Gastrocnemius medialis (tissue), 4 donors: Measurements from ENCODE around the gene NINJ2. TPM values are rescaled to one million over a fixed set of nuclear protein-coding genes. Genes with fewer than 3 reads are reported as not detected.

ENCODE experiments used
- ATAC-seq, 2 donors: fragments of 150-250 bp; one replicate each; pipeline ENCODE4 v1.9.1; 2016
- DNase-seq, 2 donors: peaks; one replicate each; pipeline ENCODE4 v3.0.0-alpha.2; 2019
- H3K27ac ChIP-seq, 4 donors: fragments of 200-600 bp; sonication (generic); 1 replicate in 1 of 4; 2 replicates in 3 of 4; pipeline ENCODE4 v1.5.1; 2016 to 2018; ENCODE audit warnings: mild to moderate bottlenecking in 2 of 4, moderate library complexity in 1 of 4
- H3K27me3 ChIP-seq, 3 donors: fragments of 200-600 bp; sonication (generic) in 2 of 3; 1 replicate in 1 of 3; 2 replicates in 2 of 3; pipeline versions ENCODE4 v1.5.1 to v1.6.0; 2016 to 2019; ENCODE audit warnings: mild to moderate bottlenecking in 1 of 3, moderate library complexity in 1 of 3
- H3K36me3 ChIP-seq, 2 donors: fragments of 200-600 bp; sonication (generic) in 1 of 2; one replicate each; pipeline ENCODE4 v1.5.1; 2017 to 2018
- H3K4me1 ChIP-seq, 2 donors: fragments of 200-600 bp; sonication (generic) in 1 of 2; one replicate each; pipeline ENCODE4 v1.5.1; 2016 to 2017; ENCODE audit warnings: mild to moderate bottlenecking in 2 of 2
- H3K4me3 ChIP-seq, 4 donors: fragments of 200-600 bp; sonication (generic) in 3 of 4; 1 replicate in 1 of 4; 2 replicates in 3 of 4; pipeline ENCODE4 v1.5.1; 2016 to 2019; ENCODE audit warnings: mild to moderate bottlenecking in 2 of 4
- H3K9me3 ChIP-seq, 3 donors: fragments of 200-600 bp; sonication (generic) in 2 of 3; 1 replicate in 1 of 3; 2 replicates in 2 of 3; pipeline ENCODE4 v1.5.1; 2016 to 2019
- CTCF ChIP-seq, 5 experiments: fragments of 450-650 bp in 3 of 5; fragments of 200-600 bp in 2 of 5; sonication (generic) in 2 of 5; IDR thresholded peaks in 4 of 5; conservative IDR thresholded peaks in 1 of 5; 1 replicate in 4 of 5; 2 replicates in 1 of 5; pipeline ENCODE4 v1.5.1; 2016 to 2019; ENCODE audit warnings: antibody characterized with exemption in 5 of 5, mild to moderate bottlenecking in 3 of 5, moderate library complexity in 3 of 5
- POLR2A ChIP-seq, 2 donors: fragments of 450-650 bp; IDR thresholded peaks; one replicate each; pipeline ENCODE4 v1.6.1; 2017; ENCODE audit warnings: antibody characterized with exemption in 2 of 2, mild to moderate bottlenecking in 2 of 2, moderate library complexity in 2 of 2
- in situ Hi-C, 4 donors: fragments of 200-750 bp; cut with MboI; loops; one replicate each; pipeline versions ENCODE4 v1.15.0 to v1.8.0; 2017; ENCODE audit warnings: low sequenced_read_pairs in 4 of 4
- intact Hi-C: fragments of 100-400 bp; cut with DNase I; formaldehyde crosslinking; loops from one replicate; pipeline ENCODE4 v1.15.1; 2023; ENCODE audit warnings: low total_unique reads
- total RNA-seq, 4 donors: library from RNA; depleted of rRNA; stranded (reverse); fragments of >200 nt; gene quantifications; one replicate each; pipeline versions ENCODE4 v1.1.0 to v1.2.3, GENCODE V29; 2016

NINJ2 gene
- total RNA-seq, 4 donors from 2014 or later, result 12.0 to 106 (median 78.5) TPM

- intact Hi-C loops (no loop called here), in situ Hi-C loops (loop anchor here (5.0 to 25.0 kb wide), 5 partner anchors 390 to 1050 kb away; partner anchors contain the start of gene FBXL14 (in 3 of the 4))
- Histone ChIP-seq H3K36me3 (no peaks in the 10 kb centered on the region), H3K27me3 (no peaks in the 10 kb centered on the region), H3K27ac (no peak overlapping the region), H3K9me3 (no peaks in the 10 kb centered on the region), H3K4me1 (no peaks in the 10 kb centered on the region), H3K4me3 (no peak overlapping the region)
- TF ChIP-seq POLR2A (IDR thresholded peaks at IDR 0.05), result no peak
- TF ChIP-seq CTCF (IDR thresholded peaks at IDR 0.05 in 4 of 5, conservative IDR thresholded peaks at IDR 0.05 in 1 of 5), result no peak
- DNase-seq (no peak), ATAC-seq (no peak)
Measured at GRCh38 chr12:562634-563033, 100.6 kb downstream of the NINJ2 start.

- no peak overlapping the region for H3K27ac ChIP-seq
- peak overlapping the region in 1 of 4 donors; percentile 17 for H3K4me3 ChIP-seq
- in situ Hi-C loops, result loop anchor here (5.0 to 25.0 kb wide), 5 partner anchors 390 to 1050 kb away; partner anchors contain the start of gene FBXL14 (in 3 of the 4)
- intact Hi-C loops, result no loop called here
- H3K36me3 ChIP-seq, result no peaks in the 10 kb centered on the region
- H3K4me1 ChIP-seq, result no peaks in the 10 kb centered on the region
- ATAC-seq, result no peak
- no peaks in the 10 kb centered on the region for H3K27me3 ChIP-seq
- TF ChIP-seq POLR2A (IDR thresholded peaks at IDR 0.05) (peak in 1 of 2 donors; percentile 13), CTCF (IDR thresholded peaks at IDR 0.05 in 4 of 5, conservative IDR thresholded peaks at IDR 0.05 in 1 of 5) (no peak)
- H3K9me3 ChIP-seq, result no peaks in the 10 kb centered on the region
- DNase-seq, result peak; percentile 51 to 55
Measured at GRCh38 chr12:561908-562593, 101.2 kb downstream of the NINJ2 start.

- H3K36me3 ChIP-seq, result no peaks in the 10 kb centered on the region
- in situ Hi-C loops, result loop anchor here (5.0 to 25.0 kb wide), 5 partner anchors 391 to 1051 kb away; partner anchors contain the start of gene FBXL14 (in 3 of the 4)
- H3K4me3 ChIP-seq, result peak overlapping the region in 1 of 4 donors; percentile 17
- H3K27ac ChIP-seq, result no peak overlapping the region
- no peak for TF ChIP-seq POLR2A (IDR thresholded peaks at IDR 0.05)
- no peaks in the 10 kb centered on the region for H3K9me3 ChIP-seq
- DNase-seq (no peak), ATAC-seq (no peak)
- no peaks in the 10 kb centered on the region for H3K27me3 ChIP-seq
- no peaks in the 10 kb centered on the region for H3K4me1 ChIP-seq
- intact Hi-C loops, result no loop called here
Measured at GRCh38 chr12:561391-561705, 101.9 kb downstream of the NINJ2 start.

GRCh38 chr12:560691-561390 is 102.4 kb downstream of the NINJ2 start:
- ATAC-seq, result no peak
- DNase-seq, result no peak
- no peak for TF ChIP-seq CTCF (IDR thresholded peaks at IDR 0.05 in 4 of 5, conservative IDR thresholded peaks at IDR 0.05 in 1 of 5)
- TF ChIP-seq POLR2A (IDR thresholded peaks at IDR 0.05), result no peak
- Histone ChIP-seq H3K4me1 (no peaks in the 10 kb centered on the region), H3K9me3 (no peaks in the 10 kb centered on the region), H3K27ac (no peak overlapping the region), H3K4me3 (no peak overlapping the region), H3K36me3 (no peaks in the 10 kb centered on the region), H3K27me3 (no peaks in the 10 kb centered on the region)
- in situ Hi-C loops, result loop anchor here (5.0 to 25.0 kb wide), 5 partner anchors 391 to 1051 kb away; partner anchors contain the start of gene FBXL14 (in 3 of the 4)
- intact Hi-C loops, result no loop called here

GRCh38 chr12:559906-560455 is 103.3 kb downstream of the NINJ2 start:
- no peak for ATAC-seq
- DNase-seq, result no peak
- Histone ChIP-seq H3K4me3 (no peak overlapping the region), H3K9me3 (no peaks in the 10 kb centered on the region), H3K27me3 (no peaks in the 10 kb centered on the region), H3K4me1 (no peaks in the 10 kb centered on the region), H3K27ac (no peak overlapping the region), H3K36me3 (no peaks in the 10 kb centered on the region)
- in situ Hi-C loops, result loop anchor here (5.0 to 25.0 kb wide), 5 partner anchors 392 to 1052 kb away; partner anchors contain the start of gene FBXL14 (in 3 of the 4)
- TF ChIP-seq POLR2A (IDR thresholded peaks at IDR 0.05), result no peak
- TF ChIP-seq CTCF (IDR thresholded peaks at IDR 0.05 in 4 of 5, conservative IDR thresholded peaks at IDR 0.05 in 1 of 5), result no peak
- intact Hi-C loops, result no loop called here
